Stimulated activated naive CD4-positive, alpha-beta T cell treated with Interleukin-2 at 50 U/mL for 16 hours (primary cell): ENCODE measurements around the gene CCNA1.

Experiments used
- DNase-seq: peaks from one replicate; lab custom pipeline; 2025; lab: John Stamatoyannopoulos, UW

CCNA1 gene

GRCh38 chr13:36454121-36454520, 21.8 kb downstream of the CCNA1 start:
- no peak for DNase-seq

- DNase-seq: no peak
Observed at GRCh38 chr13:36454987-36455386, 22.7 kb downstream of the CCNA1 start.

- no peak for DNase-seq
Observed at GRCh38 chr13:36456577-36456976, 24.3 kb downstream of the CCNA1 start.

- DNase-seq: no peak
Observed at GRCh38 chr13:36461506-36461905, 29.2 kb downstream of the CCNA1 start.

GRCh38 chr13:36475468-36475867, 43.2 kb downstream of the CCNA1 start:
- no peak for DNase-seq

GRCh38 chr13:36476661-36477060, 44.4 kb downstream of the CCNA1 start:
- DNase-seq: no peak

GRCh38 chr13:36480726-36481427, 48.6 kb downstream of the CCNA1 start:
- no peak for DNase-seq

- no peak for DNase-seq
Observed at GRCh38 chr13:36490055-36490454, 57.8 kb downstream of the CCNA1 start.
